ENCODE results near the gene EML4.
A peak's percentile ranks its signal among the peaks of the same experiment; 100 is the strongest.
"Not testable (repeated sequence)": the region's sequence is repeated elsewhere in the genome, so short reads cannot be mapped to it uniquely, and the experiment has no call there.

EML4 gene

DNA sequence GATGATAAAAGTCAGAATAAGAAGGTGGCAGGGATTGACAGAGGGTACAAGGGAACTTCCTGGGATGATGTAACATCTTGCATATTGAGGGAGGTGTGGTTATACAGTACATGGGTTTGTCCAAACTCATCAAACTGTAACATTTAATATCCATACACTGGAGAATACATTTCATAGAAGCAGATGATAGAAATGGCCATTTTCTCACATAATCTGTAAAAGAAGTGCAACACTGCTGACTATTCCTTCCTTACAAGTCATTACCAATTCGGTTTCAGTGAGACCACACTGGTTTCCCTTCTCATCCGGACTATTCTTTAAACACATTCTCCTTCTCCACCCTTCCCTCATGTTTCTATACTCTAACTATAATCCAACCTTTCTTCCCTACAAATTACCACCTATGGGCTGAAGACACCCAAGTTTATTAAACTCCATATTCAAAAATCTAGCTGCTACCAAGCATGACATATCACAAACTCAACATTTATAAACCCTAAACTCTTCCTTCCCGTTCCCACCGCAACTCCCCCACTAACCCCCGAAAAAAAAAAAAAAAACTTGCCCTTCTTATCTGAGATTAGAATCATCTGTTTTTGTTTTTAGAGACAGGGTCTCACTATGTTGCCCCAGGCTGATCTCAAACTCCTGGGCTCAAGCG lies 190.3 kb downstream of the EML4 start:
- no peak for DNase-seq (ENCODE audit: low read depth in 2 of 2)

DNA sequence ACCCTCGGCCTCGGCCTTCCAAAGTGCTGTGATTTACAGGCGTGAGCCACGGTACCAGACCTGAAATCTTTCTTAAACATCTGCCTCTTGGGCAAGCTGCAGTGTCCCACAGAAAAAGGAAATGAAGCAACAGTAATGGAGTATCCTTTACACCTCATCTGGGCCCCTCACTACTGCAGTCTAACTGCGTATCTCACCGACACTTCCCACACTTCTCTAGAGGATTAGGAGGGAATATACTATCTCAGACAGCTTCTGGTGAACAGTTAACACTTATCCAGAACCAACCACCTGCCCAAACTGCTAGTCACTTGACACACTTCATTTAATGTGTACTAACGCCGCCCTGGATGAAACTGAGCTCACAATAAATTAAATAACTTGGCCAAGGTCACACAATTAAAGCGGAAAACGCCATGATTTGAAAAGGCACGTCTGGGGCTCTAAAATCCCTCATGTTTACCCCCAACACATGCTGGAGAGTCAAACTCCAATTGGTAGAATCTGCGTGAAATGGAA lies 190.9 kb downstream of the EML4 start:
- DNase-seq (ENCODE audit: low read depth in 2 of 2), result no peak

DNA sequence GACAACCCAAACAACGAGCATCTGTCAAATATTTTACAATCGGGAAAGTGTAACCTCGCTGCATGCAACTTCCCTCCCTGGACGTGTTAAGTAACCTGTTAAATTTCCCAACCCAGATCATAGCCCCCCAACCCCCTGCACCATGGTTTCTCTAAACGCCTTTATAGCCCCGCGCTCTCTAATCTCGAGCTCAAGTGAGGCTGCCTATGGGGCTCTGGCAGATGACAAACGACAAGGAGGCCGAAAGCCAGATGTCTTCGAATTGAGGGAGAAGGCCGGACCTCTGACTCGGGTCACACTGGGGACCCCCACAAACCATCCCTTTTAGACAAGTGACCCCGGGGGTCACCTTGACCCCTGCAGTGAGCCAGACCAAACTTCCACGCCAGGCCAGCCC lies 191.3 kb downstream of the EML4 start:
- no peak for DNase-seq (ENCODE audit: low read depth in 2 of 2)

DNA sequence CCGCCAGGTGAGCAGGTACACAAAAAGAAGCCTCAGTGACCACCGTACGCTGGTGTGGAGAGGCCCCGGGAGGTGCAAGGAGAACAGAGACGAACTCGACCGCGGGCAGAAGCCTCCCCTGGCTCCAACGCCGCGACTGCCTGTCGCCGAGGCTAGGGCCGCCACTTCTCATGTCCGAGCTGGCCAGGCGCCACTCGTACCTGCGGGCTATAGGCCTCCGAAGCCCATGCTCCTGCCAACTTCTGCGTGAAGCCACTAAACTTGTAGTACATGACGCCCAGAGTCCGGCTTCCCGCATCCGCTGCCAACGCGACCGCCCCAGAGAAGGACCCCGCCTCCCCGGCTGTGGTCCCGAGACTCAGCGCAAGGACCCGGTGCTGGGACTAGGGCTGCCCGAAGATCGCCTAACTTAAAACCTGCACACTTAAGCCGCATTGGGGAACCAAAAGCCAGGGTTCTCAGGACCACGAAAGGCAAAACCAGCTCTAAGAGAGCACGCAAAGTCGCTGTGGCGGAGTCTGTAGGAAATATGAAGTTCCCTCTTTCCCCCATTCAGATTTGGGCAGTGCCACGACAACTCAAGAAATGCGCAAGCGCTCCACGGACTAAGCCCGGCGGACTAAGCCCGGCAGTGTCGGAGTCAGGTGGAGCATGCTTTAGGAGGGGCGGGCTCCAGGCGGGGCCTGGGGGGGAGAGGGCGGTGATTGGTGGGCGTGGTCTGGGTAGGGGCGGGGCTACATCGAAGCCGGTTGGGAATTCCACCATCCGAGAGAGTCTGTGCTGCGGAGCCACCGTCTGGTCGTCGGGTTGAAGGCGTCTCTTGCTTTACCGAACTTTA lies 192.0 kb downstream of the EML4 start, which contains the start of gene COX7A2L:
TSS of gene COX7A2L (minus strand) at position 328 of the 838 bp plus-strand sequence. CDS start at position 272, 56 bp downstream.
- peak; percentile 92 to 93 for DNase-seq (ENCODE audit: low read depth in 2 of 2)

DNA sequence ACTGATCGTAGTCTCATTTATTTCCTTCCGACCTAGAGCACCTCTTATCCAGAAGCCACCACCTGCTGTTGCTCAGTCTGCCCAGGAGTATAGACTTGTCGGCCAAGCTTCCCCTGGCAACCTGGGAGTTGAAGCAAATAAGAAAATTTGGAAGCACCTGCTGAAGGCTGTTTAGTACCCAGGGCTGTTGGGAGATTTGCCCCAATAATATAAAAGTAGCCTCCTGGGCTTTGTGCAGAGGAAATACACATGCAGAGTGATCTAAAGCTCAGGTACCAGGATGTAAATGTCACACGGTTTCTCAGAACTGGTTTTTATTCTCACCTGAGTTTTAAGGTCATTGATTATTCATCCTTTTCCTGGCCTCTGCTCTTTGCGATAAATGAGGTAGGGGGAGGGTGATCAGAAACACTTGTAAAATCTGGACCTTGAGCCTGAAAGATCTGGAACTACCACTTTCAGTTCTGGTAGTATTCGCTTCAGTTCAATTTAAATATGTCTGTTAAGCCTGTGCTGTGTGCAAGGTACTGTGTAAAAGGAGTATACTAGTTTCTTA lies 192.7 kb downstream of the EML4 start:
- no peak for DNase-seq (ENCODE audit: low read depth in 2 of 2)

DNA sequence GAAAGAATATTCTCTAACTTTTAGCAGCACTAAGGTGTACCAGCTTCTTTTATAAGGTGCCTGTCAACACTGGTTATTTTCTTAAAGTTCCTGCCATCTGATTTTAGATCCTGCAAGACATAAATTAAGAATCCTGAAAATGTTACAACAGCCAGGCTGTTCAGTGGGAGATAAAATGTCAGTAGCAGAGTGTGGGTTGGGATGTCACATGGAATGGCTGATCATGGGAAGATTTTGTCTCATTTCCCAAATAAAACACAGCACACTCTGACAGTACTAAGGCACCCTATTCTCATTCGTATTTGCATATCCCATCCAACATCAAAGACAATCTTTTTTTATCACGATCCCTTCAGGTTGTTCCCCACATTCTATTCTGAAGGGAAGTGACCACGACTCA lies 194.3 kb downstream of the EML4 start:
- no peak for DNase-seq (ENCODE audit: low read depth in 2 of 2)

DNA sequence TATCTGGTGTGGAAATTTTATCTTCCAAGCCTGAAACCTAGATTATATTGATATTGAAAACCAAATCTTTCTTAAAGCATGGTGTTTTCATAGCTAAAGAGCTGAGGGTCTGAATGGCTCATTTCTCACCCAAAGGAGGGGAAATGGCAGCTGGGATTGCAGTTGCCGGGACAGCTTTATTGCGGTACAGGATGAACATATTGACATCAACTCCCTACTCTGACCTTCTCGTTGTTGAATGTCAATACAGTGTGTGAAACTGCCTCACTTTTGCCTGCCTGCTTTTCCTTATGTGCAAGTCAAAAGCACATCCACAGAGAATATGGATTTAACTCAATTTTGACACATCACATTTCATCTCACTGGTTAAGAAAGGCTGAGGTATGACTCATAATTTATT lies 195.5 kb downstream of the EML4 start:
- no peak for DNase-seq (ENCODE audit: low read depth in 2 of 2)

DNA sequence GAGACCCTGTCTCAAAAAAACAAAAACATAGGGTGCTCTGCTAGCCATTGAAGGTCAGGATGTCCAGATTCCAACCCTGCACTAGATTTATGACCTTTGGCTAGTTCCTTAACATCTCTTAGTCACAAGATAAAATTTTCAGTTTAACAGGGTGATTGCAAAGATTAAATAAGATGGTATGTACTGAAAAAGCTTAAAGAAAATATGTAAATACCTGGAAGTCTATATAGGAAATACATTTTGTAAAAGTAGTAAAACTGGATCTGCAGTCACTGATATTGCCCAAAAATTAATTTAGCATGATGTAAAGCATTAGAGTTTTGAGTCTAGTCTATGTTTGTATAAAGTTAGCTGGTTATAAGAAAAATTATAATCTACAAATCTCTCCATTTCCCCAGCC lies 197.3 kb downstream of the EML4 start:
- no peak for DNase-seq (ENCODE audit: low read depth in 2 of 2)

DNA sequence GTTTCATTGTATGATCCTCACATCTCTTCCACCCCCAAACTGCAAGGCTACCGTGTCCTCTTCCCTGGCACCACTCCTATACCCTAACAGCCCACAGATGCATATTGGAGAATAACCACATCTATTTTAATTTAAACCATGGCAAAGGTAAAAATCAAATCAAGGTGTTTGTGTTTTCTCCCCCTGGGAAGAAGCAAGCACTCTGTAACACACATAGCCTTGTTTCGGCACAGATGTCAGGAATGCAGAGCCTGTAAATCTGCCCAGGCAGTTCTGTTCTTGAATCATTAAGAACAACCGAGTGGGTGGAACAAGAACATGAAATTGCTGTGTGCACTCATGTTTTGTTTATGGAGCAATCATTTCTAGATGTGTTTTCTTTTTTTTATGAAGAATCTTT lies 198.7 kb downstream of the EML4 start:
- no peak for DNase-seq (ENCODE audit: low read depth in 2 of 2)

DNA sequence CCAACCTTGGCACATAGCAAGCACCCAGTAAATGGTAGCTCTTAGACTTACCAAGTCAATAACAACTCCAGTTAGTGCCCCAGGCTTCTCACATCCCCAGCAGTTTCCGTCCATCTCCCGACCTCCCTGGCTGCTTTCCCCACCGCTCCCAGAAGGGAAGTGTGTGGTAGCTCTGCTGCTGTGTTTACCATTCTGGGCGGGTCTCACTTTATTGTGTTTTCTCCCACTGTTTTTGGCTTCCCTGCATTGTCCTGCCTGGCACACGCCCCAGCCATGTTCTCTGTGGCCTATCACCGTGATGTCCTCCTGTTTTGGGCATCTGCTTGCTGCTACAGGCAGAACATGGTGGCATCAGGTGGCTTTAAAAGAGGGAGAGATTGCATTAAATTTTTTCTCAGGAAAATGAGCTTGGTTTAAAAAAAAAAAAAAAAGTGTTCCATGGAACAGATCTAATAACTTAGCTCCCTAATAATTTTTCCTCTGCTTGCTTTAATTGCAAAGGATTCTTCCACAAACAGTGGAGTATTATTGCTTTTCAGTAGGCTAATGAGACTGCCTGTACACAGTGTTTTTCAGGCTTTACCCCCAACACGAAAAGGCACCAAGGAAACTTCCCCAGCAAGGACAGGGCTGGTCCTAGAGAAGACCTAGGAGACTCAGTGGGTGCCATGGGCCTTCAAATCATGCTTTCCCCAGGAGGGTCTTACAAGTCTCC lies 199.8 kb downstream of the EML4 start:
- DNase-seq (ENCODE audit: low read depth in 2 of 2), result no peak

DNA sequence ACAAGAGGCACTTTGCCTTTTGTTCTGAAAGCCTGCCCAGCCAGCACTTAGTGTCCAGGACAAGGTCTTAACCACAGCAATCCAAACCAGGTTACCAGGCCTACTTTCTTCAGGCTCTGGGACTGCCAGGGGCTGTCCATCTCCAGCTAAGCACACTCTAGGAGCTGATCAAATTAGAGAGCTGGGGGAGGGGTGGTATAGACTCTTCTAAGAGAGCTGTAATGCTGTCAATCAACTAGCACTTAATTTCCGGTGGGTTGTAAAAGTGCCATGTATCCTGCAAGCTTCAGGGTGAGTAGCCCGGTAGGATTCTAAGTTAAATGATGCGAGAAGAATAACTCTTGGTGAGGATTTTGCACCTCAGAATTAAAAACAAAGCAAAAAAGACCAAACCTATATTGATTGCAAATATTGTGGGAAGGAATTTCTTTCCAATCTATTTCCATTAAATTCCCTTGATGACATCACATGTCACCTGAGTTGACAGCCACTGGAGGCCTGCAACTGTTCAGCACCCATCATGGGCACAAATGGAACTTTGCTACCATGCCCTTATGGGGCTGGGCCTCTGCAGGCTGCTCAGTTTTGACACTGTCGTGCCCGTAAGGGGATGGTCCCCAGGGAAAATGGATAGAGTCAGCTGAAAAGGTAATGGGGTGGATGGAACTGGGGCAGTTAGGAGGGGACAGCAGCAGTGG lies 200.5 kb downstream of the EML4 start:
- no peak for DNase-seq (ENCODE audit: low read depth in 2 of 2)

DNA sequence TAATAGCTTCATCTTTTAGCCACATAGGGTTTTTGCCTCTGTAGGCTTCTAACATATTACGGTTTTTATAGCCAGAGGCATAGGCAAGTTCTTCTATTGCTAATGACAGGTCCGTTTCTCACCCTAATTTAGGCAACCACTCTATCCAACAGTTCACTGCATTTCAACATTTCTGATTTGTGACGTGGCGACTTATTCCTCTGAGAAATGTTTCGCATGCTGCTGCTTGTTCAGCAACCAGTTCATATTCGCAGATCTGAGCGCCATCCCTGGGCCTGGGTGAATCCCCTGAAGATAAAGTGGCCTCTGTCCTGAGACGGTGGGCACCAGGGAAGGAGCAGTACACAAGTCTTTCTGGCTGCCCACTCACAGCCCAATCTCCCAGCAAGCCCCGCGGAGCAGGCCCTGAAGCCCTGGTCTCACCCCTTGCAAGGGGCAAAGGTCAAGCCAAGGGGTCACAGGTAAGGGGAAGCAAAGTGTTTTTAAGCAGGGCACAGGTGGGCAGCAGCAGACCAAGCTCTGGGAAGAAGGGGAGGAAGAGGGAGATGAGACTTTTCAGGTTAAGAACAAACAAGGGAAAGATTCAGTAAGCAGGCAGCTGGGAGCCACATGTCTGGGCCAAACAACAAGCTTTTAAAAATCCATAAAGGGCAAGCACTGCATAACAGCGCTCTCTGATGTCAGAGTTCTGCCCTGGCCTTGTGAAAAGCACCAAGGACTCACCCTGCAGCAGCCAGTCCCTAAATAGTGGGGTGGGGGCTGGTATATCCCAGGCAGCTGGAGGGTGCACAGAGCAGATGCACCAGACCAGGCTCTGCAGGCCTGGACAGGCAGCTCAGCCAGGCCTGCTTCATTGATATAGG lies 202.7 kb downstream of the EML4 start:
- no peak for DNase-seq (ENCODE audit: low read depth in 2 of 2)

DNA sequence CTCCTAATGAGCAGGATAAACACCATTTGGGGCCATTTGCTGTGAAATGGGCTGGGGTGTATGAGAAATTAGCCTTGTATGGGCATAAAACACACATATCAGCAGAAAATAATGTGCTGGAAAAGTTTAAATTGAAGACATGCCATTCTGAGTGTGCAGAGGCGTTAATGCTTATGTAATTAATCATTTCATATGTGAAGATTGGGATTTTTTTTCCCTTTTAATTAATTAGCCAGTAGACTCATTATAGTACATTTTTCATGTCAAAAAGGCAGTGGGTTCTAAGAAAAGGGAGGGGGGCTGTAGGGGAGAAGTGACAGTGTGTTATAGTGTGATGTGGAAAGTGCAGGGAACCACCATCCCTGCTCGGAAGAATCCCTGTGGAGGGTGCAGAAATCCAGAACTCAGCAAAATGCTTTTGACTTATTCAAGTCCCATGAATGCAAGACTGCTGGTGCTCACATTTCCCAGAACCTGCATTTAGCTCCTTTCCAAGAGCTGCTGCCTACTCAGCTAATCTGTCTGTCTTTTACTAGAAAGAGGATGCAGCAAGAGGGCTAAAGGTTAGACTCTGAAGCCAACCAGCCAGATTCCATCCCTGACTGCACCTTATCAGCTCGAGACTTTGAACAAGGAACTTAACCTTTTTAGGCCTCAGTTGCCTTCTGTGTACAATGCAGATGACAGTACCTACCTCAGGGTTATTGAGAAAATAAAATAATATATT lies 203.5 kb downstream of the EML4 start:
- no peak for DNase-seq (ENCODE audit: low read depth in 2 of 2)

DNA sequence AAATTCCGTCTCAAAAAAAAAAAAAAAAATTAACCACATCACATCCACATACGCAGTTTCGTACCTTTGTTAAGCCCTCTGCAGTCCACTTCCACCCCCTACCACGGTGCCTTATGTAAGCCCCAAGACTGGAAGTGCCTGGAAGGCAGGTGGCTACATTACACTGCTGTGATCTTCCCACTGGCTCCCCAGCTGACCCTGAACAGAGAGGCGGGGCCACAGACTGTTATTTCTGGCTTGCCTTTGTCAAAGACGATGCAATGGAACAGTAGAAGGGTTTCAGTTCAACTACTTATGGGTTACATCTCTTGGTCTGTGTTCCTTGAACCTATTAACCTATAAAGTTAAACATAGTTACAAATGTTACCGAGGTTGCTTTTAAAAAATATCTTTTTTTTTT lies 207.6 kb downstream of the EML4 start:
- no peak for DNase-seq (ENCODE audit: low read depth in 2 of 2)

DNA sequence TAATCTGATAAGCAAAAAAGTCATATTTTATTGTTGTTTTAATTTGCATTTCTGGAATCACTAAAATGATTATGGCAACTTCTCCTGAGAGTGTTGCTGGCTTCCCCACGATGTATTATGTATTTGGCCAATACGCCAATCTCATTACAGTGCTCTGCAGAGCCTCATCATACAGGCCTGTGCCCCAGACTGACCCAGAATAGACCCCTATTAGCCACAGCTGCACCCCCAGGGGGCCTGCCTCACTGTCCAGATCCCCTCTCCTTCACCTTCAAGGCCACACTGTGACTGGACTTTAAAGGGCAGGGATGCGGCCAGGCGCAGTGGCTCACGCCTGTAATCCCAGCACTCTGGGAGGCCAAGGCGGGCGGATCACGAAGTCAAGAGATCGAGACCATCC lies 209.3 kb downstream of the EML4 start:
- no peak for DNase-seq (ENCODE audit: low read depth in 2 of 2)

DNA sequence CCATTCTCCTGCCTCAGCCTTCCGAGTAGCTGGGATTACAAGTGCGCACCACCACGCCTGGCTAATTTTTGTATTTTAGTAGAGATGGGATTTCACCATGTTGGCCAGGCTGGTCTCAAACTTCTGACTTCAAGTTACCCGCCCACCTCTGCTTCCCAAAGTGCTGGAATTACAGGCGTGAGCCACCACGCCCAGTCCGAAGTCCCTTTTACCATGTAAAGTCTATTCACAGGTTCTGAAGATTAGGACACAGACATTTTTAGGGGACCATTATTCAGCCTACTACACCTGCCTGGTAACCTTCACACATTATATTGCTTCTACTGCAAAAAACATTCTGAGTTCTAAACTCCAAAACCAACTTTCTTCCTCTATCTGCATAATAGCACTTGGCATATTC lies 210.9 kb downstream of the EML4 start:
- DNase-seq (ENCODE audit: low read depth in 2 of 2), result not testable (repeated sequence)

DNA sequence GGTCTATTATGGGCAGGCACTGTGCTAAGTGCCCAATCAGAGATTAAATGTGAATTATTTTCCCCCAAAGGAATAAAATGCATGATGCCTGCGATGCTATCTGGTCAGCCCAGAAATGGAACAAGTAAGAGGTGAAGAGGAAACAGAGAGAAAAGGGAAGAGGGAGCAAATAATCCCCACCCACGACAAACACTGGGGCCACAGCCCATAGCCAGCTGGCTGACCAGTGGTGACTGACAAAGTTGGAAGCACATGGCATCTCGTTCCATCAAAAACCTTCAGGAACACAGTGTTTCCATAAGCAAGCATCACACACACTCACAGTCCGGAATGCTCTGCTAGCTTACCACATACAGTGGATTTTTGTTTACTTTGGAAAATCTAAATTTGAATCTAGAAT lies 213.0 kb downstream of the EML4 start:
- DNase-seq (ENCODE audit: low read depth in 2 of 2), result no peak
